GM21576 (cell line): ENCODE results near the gene PIK3C3.

ENCODE experiments used
- ATAC-seq: cut with Tn5 transposase; IDR thresholded peaks from one replicate; pipeline ENCODE4 v1.9.1; 2021; ENCODE audit warnings: mild to moderate bottlenecking, moderate library complexity; ENCODE audit not compliant: unreplicated experiment

PIK3C3 gene

GRCh38 chr18:42113529-42114191, 158.6 kb downstream of the PIK3C3 start:
- ATAC-seq, result peak; percentile 52

- peak; percentile 92 for ATAC-seq
These were observed 159.4 kb downstream of the PIK3C3 start for GRCh38 chr18:42114310-42114943.

DNA sequence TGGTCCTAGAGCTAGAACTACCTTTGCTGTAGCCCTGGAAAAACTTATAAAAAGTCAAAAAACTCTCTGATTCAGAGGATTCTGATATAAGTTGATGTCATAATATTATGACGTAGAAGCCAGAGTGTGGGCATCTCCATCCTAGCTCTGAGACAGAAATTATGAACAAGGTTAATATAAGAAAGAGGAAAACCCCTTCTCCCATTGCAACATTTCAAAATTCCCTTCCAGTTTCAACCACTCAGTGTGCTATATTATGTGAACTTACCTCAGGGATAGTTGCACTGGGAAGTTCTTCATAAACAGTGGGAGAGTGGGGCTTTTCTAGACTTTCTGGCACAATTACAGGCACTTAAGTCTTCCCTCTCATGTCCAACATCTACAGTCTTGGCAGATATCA, 171.6 kb downstream of the PIK3C3 start:
- ATAC-seq, result no peak

- ATAC-seq, result no peak
These were observed 176.3 kb downstream of the PIK3C3 start for GRCh38 chr18:42131066-42131929.

- ATAC-seq, result no peak
These were observed 176.9 kb downstream of the PIK3C3 start for GRCh38 chr18:42131930-42132244.
